Transverse colon (tissue), 4 donors: ENCODE measurements around the gene CAD. TPM values are rescaled to one million over a fixed set of nuclear protein-coding genes. Genes with fewer than 3 reads are reported as not detected.

ENCODE experiments used
- DNase-seq: peaks from one replicate; pipeline ENCODE4 v3.0.0-alpha.2; 2019
- H3K27ac ChIP-seq, 4 donors: fragments of 200-600 bp; sonication (generic); 2 replicates each; pipeline ENCODE4 v1.5.1; 2016 to 2018; ENCODE audit warnings: inconsistent platforms in 4 of 4
- H3K27me3 ChIP-seq: fragments of 200-600 bp; sonication (generic); 2 replicates; pipeline ENCODE4 v1.5.1; 2017; ENCODE audit warnings: inconsistent platforms
- H3K36me3 ChIP-seq, 4 donors: fragments of 200-600 bp; sonication (generic); 2 replicates each; pipeline ENCODE4 v1.5.1; 2017 to 2019; ENCODE audit warnings: inconsistent platforms in 4 of 4
- H3K4me1 ChIP-seq, 4 donors: fragments of 200-600 bp; sonication (generic); 2 replicates each; pipeline ENCODE4 v1.5.1; 2017 to 2020; ENCODE audit warnings: inconsistent platforms in 4 of 4
- H3K4me3 ChIP-seq, 4 donors: fragments of 200-600 bp; sonication (generic); 1 replicate in 1 of 4; 2 replicates in 3 of 4; pipeline versions ENCODE4 v1.5.1 to v1.6.1; 2017 to 2019; ENCODE audit warnings: inconsistent platforms in 4 of 4
- H3K9me3 ChIP-seq, 2 donors: fragments of 200-600 bp; sonication (generic); 2 replicates each; pipeline ENCODE4 v1.5.1; 2017 to 2019; ENCODE audit warnings: inconsistent platforms in 2 of 2
- EP300 ChIP-seq: sonication (generic); formaldehyde crosslinking; IDR thresholded peaks from one replicate; pipeline ENCODE4 v1.6.1; 2017; ENCODE audit warnings: antibody characterized with exemption, low read depth
- POLR2A ChIP-seq: fragments of 450-650 bp; IDR thresholded peaks from one replicate; pipeline ENCODE4 v1.6.1; 2016; ENCODE audit warnings: antibody characterized with exemption, mild to moderate bottlenecking, moderate library complexity
- POLR2AphosphoS5 ChIP-seq, 3 donors: sonication (generic); formaldehyde crosslinking; IDR thresholded peaks; one replicate each; pipeline ENCODE4 v1.6.1; 2016; ENCODE audit warnings: antibody characterized with exemption in 3 of 3
- whole genome bisulfite sequencing, 2 donors: methylation state at CpG; one replicate each; pipeline ENCODE4 v1.1.5; 2018; ENCODE audit warnings: low coverage in 1 of 2; 5-methylcytosine and 5-hydroxymethylcytosine counted together
- in situ Hi-C, 4 donors: fragments of 200-750 bp; cut with MboI; loops; one replicate each; pipeline versions ENCODE4 v1.15.0 to v1.15.1; 2017; ENCODE audit warnings: low sequenced_read_pairs in 3 of 4, low pct_ligation_motif_present in 1 of 4, low pct_unique_long_range_greater_than_20kb in 1 of 4
- intact Hi-C: fragments of 100-400 bp; cut with DNase I; formaldehyde crosslinking; loops from one replicate; pipeline ENCODE4 v1.15.1; 2023; ENCODE audit warnings: low total_unique reads
- total RNA-seq, 4 donors: library from RNA; depleted of rRNA; stranded (reverse); fragments of >200 nt; gene quantifications; one replicate each; pipeline ENCODE4 v1.1.0, GENCODE V29; 2016
- TF ChIP-seq, protein P1 (sequence below), 5 experiments: fragments of 200-600 bp in 3 of 5; fragments of 450-650 bp in 2 of 5; sonication (generic) in 3 of 5; IDR thresholded peaks; 1 replicate in 2 of 5; 2 replicates in 3 of 5; pipeline ENCODE4 v1.5.1; 2016 to 2017; ENCODE audit warnings: antibody characterized with exemption in 5 of 5, inconsistent platforms in 3 of 5, mild to moderate bottlenecking in 2 of 5, moderate library complexity in 1 of 5

Gene CAD
- total RNA-seq, 4 donors from 2014 or later: 11.9 to 25.9 (median 16.6) TPM

DNA sequence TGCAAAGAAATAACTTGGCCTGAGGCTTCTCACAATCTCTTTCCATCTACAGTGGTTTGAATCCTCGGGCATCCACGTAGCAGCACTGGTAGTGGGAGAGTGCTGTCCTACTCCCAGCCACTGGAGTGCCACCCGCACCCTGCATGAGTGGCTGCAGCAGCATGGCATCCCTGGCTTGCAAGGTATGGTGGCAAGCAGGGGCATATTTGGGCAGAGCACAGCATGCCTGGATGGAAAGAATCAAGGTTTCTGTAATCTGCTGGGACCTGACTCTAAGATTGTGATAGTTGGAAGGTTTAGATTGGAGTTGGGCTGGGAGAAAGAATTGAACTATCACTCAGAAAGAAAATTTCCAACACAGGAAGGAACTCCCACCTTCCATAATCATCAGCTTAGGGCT lies 4.0 kb downstream of the CAD start:
- DNase-seq: no peak
- WGBS, 2 donors: 95% methylated on average over 3 of the region's 3 CpGs; no CpG with 5 or more reads in 1 of the 2 donors
- Histone ChIP-seq H3K27me3 (no peaks in the 10 kb centered on the region), H3K27ac (no peak overlapping the region), H3K9me3 (no peaks in the 10 kb centered on the region), H3K4me3 (no peak overlapping the region), H3K4me1 (peaks cover 8 to 16% (median 11%) of the 10 kb centered on the region in 4 donors), H3K36me3 (peaks cover 0 to 32% (median 15%) of the 10 kb centered on the region in 4 donors)
- intact Hi-C loops: no loop called here
- TF ChIP-seq POLR2A (no peak), POLR2AphosphoS5 (IDR thresholded peaks at IDR 0.05) (no peak), EP300 (no peak)
- TF ChIP-seq, protein P1, sequence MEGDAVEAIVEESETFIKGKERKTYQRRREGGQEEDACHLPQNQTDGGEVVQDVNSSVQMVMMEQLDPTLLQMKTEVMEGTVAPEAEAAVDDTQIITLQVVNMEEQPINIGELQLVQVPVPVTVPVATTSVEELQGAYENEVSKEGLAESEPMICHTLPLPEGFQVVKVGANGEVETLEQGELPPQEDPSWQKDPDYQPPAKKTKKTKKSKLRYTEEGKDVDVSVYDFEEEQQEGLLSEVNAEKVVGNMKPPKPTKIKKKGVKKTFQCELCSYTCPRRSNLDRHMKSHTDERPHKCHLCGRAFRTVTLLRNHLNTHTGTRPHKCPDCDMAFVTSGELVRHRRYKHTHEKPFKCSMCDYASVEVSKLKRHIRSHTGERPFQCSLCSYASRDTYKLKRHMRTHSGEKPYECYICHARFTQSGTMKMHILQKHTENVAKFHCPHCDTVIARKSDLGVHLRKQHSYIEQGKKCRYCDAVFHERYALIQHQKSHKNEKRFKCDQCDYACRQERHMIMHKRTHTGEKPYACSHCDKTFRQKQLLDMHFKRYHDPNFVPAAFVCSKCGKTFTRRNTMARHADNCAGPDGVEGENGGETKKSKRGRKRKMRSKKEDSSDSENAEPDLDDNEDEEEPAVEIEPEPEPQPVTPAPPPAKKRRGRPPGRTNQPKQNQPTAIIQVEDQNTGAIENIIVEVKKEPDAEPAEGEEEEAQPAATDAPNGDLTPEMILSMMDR (IDR thresholded peaks at IDR 0.05): no peak
- in situ Hi-C loops: loop anchor here in 1 of 4 donors (25.0 kb wide), 1 partner anchor 109 kb away; the partner anchor contains the start of genes ABHD1 and CGREF1

DNA sequence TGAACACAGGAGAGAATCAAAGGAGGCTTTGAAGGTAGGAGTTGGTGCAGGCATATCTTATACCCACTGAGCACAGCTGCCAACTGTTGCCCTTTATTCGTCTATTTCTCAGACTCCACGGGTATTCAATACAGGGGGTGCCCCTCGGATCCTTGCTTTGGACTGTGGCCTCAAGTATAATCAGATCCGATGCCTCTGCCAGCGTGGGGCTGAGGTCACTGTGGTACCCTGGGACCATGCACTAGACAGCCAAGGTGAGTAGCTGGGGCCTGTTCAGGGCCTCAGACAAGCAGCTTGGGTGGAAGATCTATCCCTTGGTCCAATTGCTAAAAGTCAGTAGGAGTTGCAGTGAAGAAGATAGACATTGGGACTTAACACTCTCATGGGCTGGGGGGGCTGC lies 5.2 kb downstream of the CAD start:
- Histone ChIP-seq H3K27ac (no peak overlapping the region), H3K4me1 (peaks cover 8 to 12% (median 9%) of the 10 kb centered on the region in 4 donors), H3K4me3 (no peak overlapping the region), H3K36me3 (peaks cover 0 to 42% (median 20%) of the 10 kb centered on the region in 4 donors), H3K27me3 (no peaks in the 10 kb centered on the region), H3K9me3 (no peaks in the 10 kb centered on the region)
- intact Hi-C loops (no loop called here), in situ Hi-C loops (loop anchor here in 1 of 4 donors (25.0 kb wide), 1 partner anchor 110 kb away; the partner anchor contains the start of genes ABHD1 and CGREF1)
- DNase-seq: no peak
- WGBS, 2 donors: 94% methylated on average over 5 of the region's 5 CpGs; no CpG with 5 or more reads in 1 of the 2 donors
- TF ChIP-seq POLR2AphosphoS5 (IDR thresholded peaks at IDR 0.05): no peak
- TF ChIP-seq EP300: no peak
- TF ChIP-seq POLR2A: no peak
- TF ChIP-seq, protein P1 (IDR thresholded peaks at IDR 0.05): no peak

DNA sequence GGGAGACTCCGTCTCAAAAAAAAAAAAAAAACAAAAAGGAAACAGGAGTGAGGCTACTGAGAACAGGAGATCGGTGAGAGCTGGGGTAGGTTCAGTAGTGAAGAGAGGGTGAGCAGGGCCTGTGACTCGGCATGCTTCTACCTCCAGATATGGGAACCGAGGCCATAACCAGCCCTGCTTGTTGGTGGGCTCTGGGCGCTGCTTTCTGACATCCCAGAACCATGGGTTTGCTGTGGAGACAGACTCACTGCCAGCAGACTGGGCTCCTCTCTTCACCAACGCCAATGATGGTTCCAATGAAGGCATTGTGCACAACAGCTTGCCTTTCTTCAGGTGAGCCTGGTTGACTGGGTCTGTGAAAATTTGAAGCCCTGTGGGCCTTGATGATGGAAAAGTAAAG lies 6.2 kb downstream of the CAD start:
- Histone ChIP-seq H3K36me3 (peaks cover 0 to 51% (median 24%) of the 10 kb centered on the region in 4 donors), H3K27ac (no peak overlapping the region), H3K9me3 (no peaks in the 10 kb centered on the region), H3K27me3 (no peaks in the 10 kb centered on the region), H3K4me1 (peaks cover 0 to 2% (median under 1%) of the 10 kb centered on the region in 4 donors), H3K4me3 (no peak overlapping the region)
- no peak for TF ChIP-seq EP300
- TF ChIP-seq, protein P1 (IDR thresholded peaks at IDR 0.05): no peak
- intact Hi-C loops: no loop called here
- WGBS, 2 donors: 98 to 100% methylated on average over 1 to 6 of the region's 6 CpGs
- in situ Hi-C loops: loop anchor here in 1 of 4 donors (25.0 kb wide), 1 partner anchor 111 kb away; the partner anchor contains the start of genes ABHD1 and CGREF1
- no peak for DNase-seq

DNA sequence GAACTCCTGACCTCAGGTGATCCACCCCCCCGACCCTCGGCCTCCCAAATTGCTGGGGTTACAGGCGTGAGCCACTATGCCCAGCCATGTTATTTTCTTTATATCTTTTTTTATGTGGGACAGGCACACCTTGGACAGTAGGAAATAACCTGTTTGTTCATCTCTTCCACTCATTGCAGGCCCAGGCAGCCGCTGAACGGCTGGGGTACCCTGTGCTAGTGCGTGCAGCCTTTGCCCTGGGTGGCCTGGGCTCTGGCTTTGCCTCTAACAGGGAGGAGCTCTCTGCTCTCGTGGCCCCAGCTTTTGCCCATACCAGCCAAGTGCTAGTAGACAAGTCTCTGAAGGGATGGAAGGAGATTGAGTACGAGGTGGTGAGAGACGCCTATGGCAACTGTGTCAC lies 8.4 kb downstream of the CAD start:
- Histone ChIP-seq H3K9me3 (no peaks in the 10 kb centered on the region), H3K36me3 (peaks cover 0 to 51% (median 24%) of the 10 kb centered on the region in 4 donors), H3K27ac (no peak overlapping the region), H3K4me1 (no peaks in the 10 kb centered on the region), H3K27me3 (no peaks in the 10 kb centered on the region), H3K4me3 (no peak overlapping the region)
- WGBS, 2 donors: 80 to 94% methylated on average over 1 to 9 of the region's 9 CpGs
- TF ChIP-seq POLR2A: no peak
- TF ChIP-seq, protein P1 (IDR thresholded peaks at IDR 0.05): no peak
- no peak for TF ChIP-seq POLR2AphosphoS5 (IDR thresholded peaks at IDR 0.05)
- in situ Hi-C loops (no loop called here), intact Hi-C loops (no loop called here)
- no peak for DNase-seq
